H7 (cell line): ENCODE data around the gene CXorf38. TPM values are rescaled to one million over a fixed set of nuclear protein-coding genes. Genes with fewer than 3 reads are reported as not detected.

Source experiments
- DNase-seq: peaks from one replicate; pipeline ENCODE4 v3.0.0; 2012
- H3K27me3 ChIP-seq: 2 replicates; pipeline ENCODE4 v1.6.0; 2011; ENCODE audit warnings: mild to moderate bottlenecking, low read length; ENCODE audit not compliant: control insufficient read depth, insufficient read depth
- H3K36me3 ChIP-seq: replicated peaks from 2 replicates; pipeline ENCODE4 v1.5.1; 2011; ENCODE audit warnings: low read length; ENCODE audit not compliant: control insufficient read depth, insufficient read depth
- H3K4me3 ChIP-seq: 2 replicates; pipeline ENCODE4 v1.5.1; 2011; ENCODE audit warnings: low read depth, mild to moderate bottlenecking, control low read depth, low read length, moderate library complexity; ENCODE audit not compliant: insufficient read depth
- total RNA-seq: library from RNA; depleted of rRNA; stranded (reverse); fragments of >200 nt; shearing (Covaris generic); gene quantifications from 2 replicates; pipeline ENCODE4 v1.2.3, GENCODE V29; 2014; rRNA removed

Gene CXorf38, protein sequence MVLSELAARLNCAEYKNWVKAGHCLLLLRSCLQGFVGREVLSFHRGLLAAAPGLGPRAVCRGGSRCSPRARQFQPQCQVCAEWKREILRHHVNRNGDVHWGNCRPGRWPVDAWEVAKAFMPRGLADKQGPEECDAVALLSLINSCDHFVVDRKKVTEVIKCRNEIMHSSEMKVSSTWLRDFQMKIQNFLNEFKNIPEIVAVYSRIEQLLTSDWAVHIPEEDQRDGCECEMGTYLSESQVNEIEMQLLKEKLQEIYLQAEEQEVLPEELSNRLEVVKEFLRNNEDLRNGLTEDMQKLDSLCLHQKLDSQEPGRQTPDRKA
- total RNA-seq, result 11.7 and 19.9 TPM in 2 replicates

DNA sequence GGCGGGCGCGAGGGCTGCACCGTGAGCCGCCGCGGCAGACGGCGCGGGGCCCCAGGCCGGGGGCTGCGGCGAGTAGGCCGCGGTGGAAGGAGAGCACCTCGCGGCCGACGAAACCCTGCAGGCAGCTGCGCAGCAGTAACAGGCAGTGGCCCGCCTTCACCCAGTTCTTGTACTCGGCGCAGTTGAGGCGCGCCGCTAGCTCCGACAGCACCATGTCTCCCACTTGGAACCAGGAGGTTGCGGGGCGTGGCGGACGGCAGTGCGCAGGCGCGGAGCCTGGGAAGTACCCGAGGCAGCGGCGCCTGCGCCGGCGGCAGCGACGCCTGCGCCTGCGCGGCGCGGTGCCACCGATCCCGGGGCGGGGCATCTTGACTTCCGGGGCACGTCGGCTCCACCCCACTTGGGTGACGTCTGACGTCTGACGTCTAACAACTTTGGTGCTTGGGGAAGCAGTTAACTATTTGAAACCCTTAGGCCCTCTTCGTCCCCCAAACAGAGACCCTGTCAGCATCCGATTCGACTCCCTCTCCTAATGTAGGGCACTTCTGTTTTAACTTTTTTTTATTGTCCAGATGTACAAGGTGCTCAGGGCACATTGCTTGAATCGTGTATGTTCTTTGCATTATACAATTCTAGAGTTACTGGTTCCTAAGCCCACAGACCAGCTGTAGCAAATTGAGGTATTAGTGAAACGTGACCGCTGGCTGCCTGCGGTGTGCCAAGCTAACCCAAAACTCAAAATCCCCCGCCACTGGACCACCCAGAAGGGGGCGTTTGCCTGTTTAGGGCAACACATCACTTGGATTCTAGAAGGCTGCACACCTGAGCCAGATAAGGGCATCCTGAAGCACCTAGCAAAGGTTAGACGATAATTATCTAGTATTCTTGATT lies at the start of gene CXorf38:
Gene CXorf38 (minus strand): TSS at position 255 of the 891 bp plus-strand sequence. CDS start 41 bp downstream, at position 214.
- DNase-seq, result peak; percentile 95
- peaks cover 2% of the 10 kb centered on the region; the same call in 1 of the 2 replicates for H3K36me3 ChIP-seq

GRCh38 chrX:40694802-40695201 lies 47.4 kb upstream of the CXorf38 start:
- no peak for DNase-seq
- H3K4me3 ChIP-seq, result no peak overlapping the region
- H3K27me3 ChIP-seq, result no peaks in the 10 kb centered on the region
- H3K36me3 ChIP-seq, result peaks cover 13% of the 10 kb centered on the region

More for the DNA sequence above, at the start of gene CXorf38:
- H3K27me3 ChIP-seq, result no peaks in the 10 kb centered on the region
- peak within 1 kb of the TSS; percentile 79 for H3K4me3 ChIP-seq

DNA sequence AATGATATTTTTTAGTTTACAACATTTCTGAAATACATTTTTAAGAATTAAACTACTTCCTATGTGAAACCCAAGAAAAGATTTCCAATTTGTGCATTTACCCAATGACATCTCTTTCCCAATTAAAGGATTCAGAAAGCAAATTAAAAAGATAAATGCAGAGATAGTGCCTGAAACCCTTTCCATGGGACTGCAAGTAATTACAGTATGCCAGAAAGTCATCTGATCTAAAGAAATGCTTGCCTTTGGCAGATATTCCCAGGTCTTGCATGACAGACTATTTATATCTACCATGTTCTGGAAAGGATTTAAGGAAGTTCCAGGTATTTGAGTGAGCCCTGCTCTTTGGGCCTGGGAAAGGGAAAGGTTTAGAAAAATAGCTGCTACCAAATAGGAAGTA lies 41.6 kb upstream of the CXorf38 start:
- Histone ChIP-seq H3K4me3 (no peak overlapping the region), H3K36me3 (peaks cover 26% of the 10 kb centered on the region), H3K27me3 (no peaks in the 10 kb centered on the region)
- DNase-seq, result no peak

- DNase-seq, result no peak
- H3K36me3 ChIP-seq, result peaks cover 26% of the 10 kb centered on the region
- H3K27me3 ChIP-seq, result no peaks in the 10 kb centered on the region
- H3K4me3 ChIP-seq, result no peak overlapping the region
These were observed 39.8 kb upstream of the CXorf38 start for GRCh38 chrX:40687169-40687568.

DNA sequence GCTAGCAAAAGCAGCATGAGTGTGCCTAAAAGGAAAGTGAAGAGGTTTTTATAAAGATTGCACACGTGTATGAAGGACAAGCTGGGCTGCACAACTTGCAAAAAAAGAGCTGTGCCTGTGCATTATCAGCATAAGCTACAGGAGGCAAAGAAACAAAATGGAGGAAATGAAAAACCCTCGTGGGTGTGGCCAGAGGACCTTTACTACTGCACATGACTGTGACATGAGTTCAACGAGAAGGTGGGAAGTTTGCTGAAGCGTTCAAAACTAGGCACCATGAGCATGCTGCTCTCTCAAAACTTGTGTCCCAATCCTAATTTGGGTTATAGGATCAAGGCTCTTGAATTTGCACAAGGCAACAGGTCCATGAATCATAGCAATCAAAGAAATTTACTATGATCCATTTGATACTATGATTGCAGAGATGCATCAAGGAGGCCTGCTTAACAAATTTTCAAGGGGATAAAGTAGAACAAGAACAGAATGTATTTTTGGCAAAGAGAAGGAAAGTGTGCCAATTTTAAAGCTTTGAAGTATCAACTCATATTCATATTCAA lies 38.1 kb upstream of the CXorf38 start:
- peaks cover 22% of the 10 kb centered on the region for H3K36me3 ChIP-seq

DNA sequence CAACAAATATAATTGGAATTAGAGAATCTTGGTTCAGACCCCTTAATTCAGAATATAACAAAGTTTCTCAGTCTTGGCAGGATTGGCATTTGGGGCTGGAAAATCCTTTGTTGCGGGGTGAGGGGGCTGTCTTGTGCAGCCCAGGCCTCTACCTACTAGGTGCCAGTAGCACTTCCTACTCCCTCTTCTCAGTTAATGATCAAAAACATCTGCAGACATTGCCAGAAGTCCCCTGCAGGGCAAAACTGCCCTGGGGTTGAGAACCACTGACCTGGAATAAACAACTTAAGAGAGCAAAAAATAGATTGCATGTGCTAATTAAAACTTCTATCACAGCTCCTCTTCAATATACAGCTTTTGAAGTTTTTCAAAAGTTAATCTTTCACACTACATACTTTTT lies 36.7 kb upstream of the CXorf38 start:
- Histone ChIP-seq H3K36me3 (peaks cover 21% of the 10 kb centered on the region), H3K4me3 (no peak overlapping the region), H3K27me3 (no peaks in the 10 kb centered on the region)
- no peak for DNase-seq

More for the DNA sequence above, 38.1 kb upstream of the CXorf38 start:
- Histone ChIP-seq H3K27me3 (no peaks in the 10 kb centered on the region), H3K4me3 (no peak overlapping the region)
- no peak for DNase-seq

- DNase-seq, result no peak
- no peaks in the 10 kb centered on the region for H3K27me3 ChIP-seq
- peaks cover 17% of the 10 kb centered on the region for H3K36me3 ChIP-seq
- no peak overlapping the region for H3K4me3 ChIP-seq
These were observed 35.9 kb upstream of the CXorf38 start for GRCh38 chrX:40683245-40683644.

GRCh38 chrX:40671126-40671525 lies 23.8 kb upstream of the CXorf38 start:
- Histone ChIP-seq H3K36me3 (peaks cover 27% of the 10 kb centered on the region), H3K27me3 (no peaks in the 10 kb centered on the region), H3K4me3 (no peak overlapping the region)
- no peak for DNase-seq

DNA sequence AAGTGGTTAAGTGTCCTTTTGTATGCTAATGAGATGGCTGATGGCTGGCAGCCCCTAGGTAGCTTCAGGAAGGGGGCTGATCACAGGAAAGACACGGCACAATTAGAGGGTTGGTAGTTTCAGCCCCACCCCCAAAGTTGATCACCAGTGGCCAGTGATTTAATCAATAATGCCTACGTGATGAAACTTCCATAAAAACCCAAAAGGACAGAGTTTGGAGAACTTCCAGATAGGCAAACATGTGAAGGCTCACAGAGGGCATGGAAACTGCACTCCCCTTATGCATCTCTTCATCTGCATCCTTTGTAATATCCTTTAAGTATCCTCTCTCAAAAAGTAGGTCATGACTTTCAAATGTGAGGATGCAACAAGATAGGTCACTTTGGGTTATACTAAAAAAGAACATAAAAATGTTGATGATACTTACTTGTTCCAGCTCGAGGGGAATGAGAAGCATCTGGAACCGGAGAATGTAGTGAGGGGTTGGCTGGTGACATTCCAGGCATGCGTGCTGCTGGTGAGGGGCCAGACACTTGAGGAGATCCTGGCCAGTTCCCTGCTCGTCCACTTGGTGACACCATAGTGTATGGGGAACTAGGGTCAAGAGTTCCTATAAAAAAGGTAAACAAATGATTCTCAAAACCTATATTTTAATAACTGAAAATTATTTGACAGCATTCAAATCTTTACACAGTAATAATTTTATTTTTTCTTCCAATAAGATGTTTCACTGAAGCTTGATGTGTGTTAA lies 16.7 kb upstream of the CXorf38 start:
- peak; percentile 66 for DNase-seq
- Histone ChIP-seq H3K36me3 (peaks cover 26% of the 10 kb centered on the region), H3K27me3 (no peaks in the 10 kb centered on the region), H3K4me3 (no peak overlapping the region)

- no peak overlapping the region for H3K4me3 ChIP-seq
- H3K36me3 ChIP-seq, result peaks cover 28% of the 10 kb centered on the region
- no peak for DNase-seq
- H3K27me3 ChIP-seq, result no peaks in the 10 kb centered on the region
These were observed 15.8 kb upstream of the CXorf38 start for GRCh38 chrX:40663078-40663740.

GRCh38 chrX:40661489-40661888 lies 14.1 kb upstream of the CXorf38 start:
- DNase-seq, result no peak
- peaks cover 23% of the 10 kb centered on the region for H3K36me3 ChIP-seq

DNA sequence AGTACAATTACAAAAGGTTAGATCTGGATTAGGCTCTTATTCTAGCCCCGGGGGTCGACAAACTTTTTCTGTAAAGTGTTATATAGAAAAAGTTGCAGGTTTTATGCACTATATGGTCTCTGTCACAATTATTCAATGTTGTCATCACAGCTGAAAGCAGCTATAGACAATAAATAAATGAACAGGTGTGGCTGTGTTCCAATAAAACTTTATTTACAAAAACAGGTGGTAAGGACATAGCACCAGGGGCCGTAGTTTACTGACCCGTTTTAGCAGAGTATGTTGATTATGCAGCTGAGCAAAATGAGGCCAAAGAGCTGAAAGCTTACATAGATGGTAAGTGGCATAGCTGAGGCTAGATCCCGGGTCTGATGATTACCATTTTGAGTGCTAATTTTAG lies 13.0 kb upstream of the CXorf38 start:
- H3K27me3 ChIP-seq, result no peaks in the 10 kb centered on the region

More at GRCh38 chrX:40661489-40661888, 14.1 kb upstream of the CXorf38 start:
- H3K27me3 ChIP-seq, result no peaks in the 10 kb centered on the region
- no peak overlapping the region for H3K4me3 ChIP-seq

DNA sequence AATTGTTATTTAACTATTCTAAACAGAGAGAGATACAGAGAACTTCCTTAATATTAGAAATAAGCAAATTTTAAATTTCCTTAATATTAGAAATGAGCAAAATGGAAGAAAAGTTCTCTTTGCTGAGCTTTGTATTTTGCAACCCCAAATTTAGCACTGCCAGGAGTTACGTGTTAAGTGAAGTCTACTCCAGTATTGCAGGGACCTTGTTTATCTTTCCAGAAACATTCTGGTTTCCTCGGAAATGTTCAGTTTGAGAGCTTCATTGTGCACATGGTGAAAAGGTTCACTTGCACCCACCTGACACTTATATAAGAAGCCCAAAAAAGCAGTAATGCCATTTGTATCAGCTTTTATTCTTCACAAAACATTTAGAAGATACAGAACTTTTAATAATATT lies 6.2 kb upstream of the CXorf38 start:
- no peak for DNase-seq
- H3K36me3 ChIP-seq, result peaks cover 7% of the 10 kb centered on the region
- H3K4me3 ChIP-seq, result no peak overlapping the region
- H3K27me3 ChIP-seq, result no peaks in the 10 kb centered on the region

More for the DNA sequence above, 13.0 kb upstream of the CXorf38 start:
- Histone ChIP-seq H3K36me3 (peaks cover 20% of the 10 kb centered on the region), H3K4me3 (no peak overlapping the region)
- DNase-seq, result no peak

- no peak overlapping the region for H3K4me3 ChIP-seq
- DNase-seq, result no peak
- no peaks in the 10 kb centered on the region for H3K27me3 ChIP-seq
- peaks cover 7% of the 10 kb centered on the region for H3K36me3 ChIP-seq
These were observed 5.3 kb upstream of the CXorf38 start for GRCh38 chrX:40652664-40653063.
